ENCODE results near the gene TBC1D22A. TPM values are rescaled to one million over a fixed set of nuclear protein-coding genes. Genes with fewer than 3 reads are reported as not detected.

The TBC1D22A gene
- total and polyA plus RNA-seq, 2 donors (not counting 3 experiments of a cell fraction or from before 2014, with no cell fraction given): 26.1 to 32.4 TPM

DNA sequence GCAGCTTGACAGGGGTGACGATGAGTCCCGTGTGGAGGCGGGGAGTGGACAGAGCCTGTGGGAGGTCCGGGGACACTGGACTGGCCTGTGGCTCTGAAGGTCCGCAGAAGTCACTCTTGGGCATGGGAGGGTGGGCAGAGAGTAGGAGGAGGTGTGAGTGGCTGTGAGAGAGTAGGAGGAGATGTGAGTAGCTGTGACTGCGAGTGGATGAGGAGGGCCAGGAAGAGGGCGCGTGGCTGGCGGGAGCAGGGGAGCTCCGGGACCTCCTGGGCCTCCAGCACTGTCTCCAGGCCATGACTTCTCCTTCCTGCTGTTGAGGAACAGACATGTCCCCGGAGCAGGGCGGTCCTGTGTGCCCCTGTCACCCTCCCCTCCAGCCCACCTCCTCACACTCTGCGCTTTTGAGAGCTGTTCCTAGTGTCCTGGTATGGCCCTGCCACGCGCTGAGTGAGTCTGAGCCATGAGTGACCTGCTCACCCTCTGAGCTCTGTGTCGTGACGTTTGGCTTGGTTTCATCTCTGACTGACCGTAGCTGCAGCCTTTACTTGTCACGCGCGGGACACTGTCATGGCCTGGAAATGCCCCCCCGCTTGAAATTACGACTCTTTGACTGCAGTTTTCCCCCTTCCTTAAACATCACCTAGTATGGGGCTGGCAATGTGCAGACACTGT is 391.5 kb downstream of the TBC1D22A start:
- intact Hi-C loops (cut with micrococcal nuclease): no loop called here
- no TSS peak for BruUV-seq (replicated peaks)
- Histone ChIP-seq H3K79me2 (ENCODE audit: control insufficient read depth, insufficient read depth, low read length) (no peaks in the 10 kb centered on the region), H3K4me1 (ENCODE audit: control insufficient read depth, extremely low read depth, insufficient read depth, low read length) (peaks cover 6% of the 10 kb centered on the region), H3K9me1 (replicated peaks; ENCODE audit: control insufficient read depth, extremely low read depth, insufficient read depth, low read length) (no peaks in the 10 kb centered on the region), H3K9ac (replicated peaks; ENCODE audit: extremely low read depth, insufficient read depth, low read length) (no peak overlapping the region), H3K36me3 (ENCODE audit: control insufficient read depth in 2 of 2, extremely low read depth in 1 of 2, insufficient read depth in 2 of 2, low read length in 2 of 2) (no peaks in the 10 kb centered on the region), H2AFZ (ENCODE audit: low read depth, low read length) (no peak overlapping the region), H3K4me3 (replicated peaks in 1 of 3; ENCODE audit: insufficient read depth in 1 of 3, low read depth in 1 of 3, low read length in 3 of 3) (no peak overlapping the region), H4K20me1 (replicated peaks; ENCODE audit: control insufficient read depth, extremely low read depth, insufficient read depth, low read length) (no peaks in the 10 kb centered on the region), H3K27ac (ENCODE audit: insufficient read depth, low read depth, low read length) (no peak overlapping the region), H3K27me3 (ENCODE audit: control insufficient read depth in 2 of 2, insufficient read depth in 2 of 2, low read length in 2 of 2) (no peaks in the 10 kb centered on the region), H3K9me3 (replicated peaks; ENCODE audit: control insufficient read depth, insufficient read depth, low read length) (no peaks in the 10 kb centered on the region), H3K4me2 (ENCODE audit: insufficient read depth, low read length) (no peak overlapping the region)
- no peak for DNase-seq (ENCODE audit: low read depth, low spot score)
- dilution Hi-C loops (cut with MboI; ENCODE audit: extremely low pct_ligation_motif_present, low sequenced_read_pairs): no loop called here
- TF ChIP-seq MAX (IDR thresholded peaks at IDR 0.05; ENCODE audit: insufficient read depth, insufficient read length) (no peak), GATA2 (IDR thresholded peaks at IDR 0.05; ENCODE audit: insufficient read depth, insufficient read length, low read depth, low read length) (no peak), POLR2A (IDR thresholded peaks at IDR 0.05; ENCODE audit: low read depth, low read length) (no peak)
- no peak for FAIRE-seq
- CTCF ChIA-PET: no interaction called here
- POLR2A ChIA-PET: no interaction called here

- TF ChIP-seq POLR2A (IDR thresholded peaks at IDR 0.05; ENCODE audit: low read depth, low read length): no peak
- no peak for TF ChIP-seq JUN (IDR thresholded peaks at IDR 0.05; ENCODE audit: borderline replicate concordance, insufficient read depth, insufficient read length, low read depth)
- no peak for TF ChIP-seq GATA2 (IDR thresholded peaks at IDR 0.05; ENCODE audit: insufficient read depth, insufficient read length, low read depth, low read length)
- TF ChIP-seq, protein P1, sequence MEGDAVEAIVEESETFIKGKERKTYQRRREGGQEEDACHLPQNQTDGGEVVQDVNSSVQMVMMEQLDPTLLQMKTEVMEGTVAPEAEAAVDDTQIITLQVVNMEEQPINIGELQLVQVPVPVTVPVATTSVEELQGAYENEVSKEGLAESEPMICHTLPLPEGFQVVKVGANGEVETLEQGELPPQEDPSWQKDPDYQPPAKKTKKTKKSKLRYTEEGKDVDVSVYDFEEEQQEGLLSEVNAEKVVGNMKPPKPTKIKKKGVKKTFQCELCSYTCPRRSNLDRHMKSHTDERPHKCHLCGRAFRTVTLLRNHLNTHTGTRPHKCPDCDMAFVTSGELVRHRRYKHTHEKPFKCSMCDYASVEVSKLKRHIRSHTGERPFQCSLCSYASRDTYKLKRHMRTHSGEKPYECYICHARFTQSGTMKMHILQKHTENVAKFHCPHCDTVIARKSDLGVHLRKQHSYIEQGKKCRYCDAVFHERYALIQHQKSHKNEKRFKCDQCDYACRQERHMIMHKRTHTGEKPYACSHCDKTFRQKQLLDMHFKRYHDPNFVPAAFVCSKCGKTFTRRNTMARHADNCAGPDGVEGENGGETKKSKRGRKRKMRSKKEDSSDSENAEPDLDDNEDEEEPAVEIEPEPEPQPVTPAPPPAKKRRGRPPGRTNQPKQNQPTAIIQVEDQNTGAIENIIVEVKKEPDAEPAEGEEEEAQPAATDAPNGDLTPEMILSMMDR (IDR thresholded peaks at IDR 0.05; ENCODE audit: extremely low read depth in 1 of 2, insufficient read depth in 1 of 2, low read depth in 1 of 2, low read length in 2 of 2): no peak
- TF ChIP-seq EZH2 (IDR thresholded peaks at IDR 0.05; ENCODE audit: borderline replicate concordance, low read depth, low read length, severe bottlenecking): no peak
- no peak for TF ChIP-seq POLR2AphosphoS5 (IDR thresholded peaks at IDR 0.05; ENCODE audit: insufficient read depth, low read depth, low read length)
- TF ChIP-seq MYC (IDR thresholded peaks at IDR 0.05; ENCODE audit: low read depth, low read length): no peak
- TF ChIP-seq MAX (IDR thresholded peaks at IDR 0.05; ENCODE audit: insufficient read depth, insufficient read length): no peak
- TF ChIP-seq FOS (IDR thresholded peaks at IDR 0.05; ENCODE audit: borderline replicate concordance, insufficient read depth, low read length): no peak
- no peak overlapping the region for H3K9ac ChIP-seq (replicated peaks; ENCODE audit: extremely low read depth, insufficient read depth, low read length)
- FAIRE-seq (no peak), DNase-seq (ENCODE audit: low read depth, low spot score) (no peak)
- no peaks in the 10 kb centered on the region for H3K27me3 ChIP-seq (ENCODE audit: control insufficient read depth in 2 of 2, insufficient read depth in 2 of 2, low read length in 2 of 2)
- H4K20me1 ChIP-seq (replicated peaks; ENCODE audit: control insufficient read depth, extremely low read depth, insufficient read depth, low read length): no peaks in the 10 kb centered on the region
- H3K4me2 ChIP-seq (ENCODE audit: insufficient read depth, low read length): no peak overlapping the region
- no peaks in the 10 kb centered on the region for H3K9me1 ChIP-seq (replicated peaks; ENCODE audit: control insufficient read depth, extremely low read depth, insufficient read depth, low read length)
- no peaks in the 10 kb centered on the region for H3K36me3 ChIP-seq (ENCODE audit: control insufficient read depth in 2 of 2, extremely low read depth in 1 of 2, insufficient read depth in 2 of 2, low read length in 2 of 2)
- H3K4me3 ChIP-seq (replicated peaks in 1 of 3; ENCODE audit: insufficient read depth in 1 of 3, low read depth in 1 of 3, low read length in 3 of 3): no peak overlapping the region
- CTCF ChIA-PET: no interaction called here
- peaks cover 6% of the 10 kb centered on the region for H3K4me1 ChIP-seq (ENCODE audit: control insufficient read depth, extremely low read depth, insufficient read depth, low read length)
- no peaks in the 10 kb centered on the region for H3K9me3 ChIP-seq (replicated peaks; ENCODE audit: control insufficient read depth, insufficient read depth, low read length)
- intact Hi-C loops (cut with micrococcal nuclease) (no loop called here), dilution Hi-C loops (cut with MboI; ENCODE audit: extremely low pct_ligation_motif_present, low sequenced_read_pairs) (no loop called here)
- no peak overlapping the region for H3K27ac ChIP-seq (ENCODE audit: insufficient read depth, low read depth, low read length)
- no peaks in the 10 kb centered on the region for H3K79me2 ChIP-seq (ENCODE audit: control insufficient read depth, insufficient read depth, low read length)
- no peak overlapping the region for H2AFZ ChIP-seq (ENCODE audit: low read depth, low read length)
- BruUV-seq (replicated peaks): no TSS peak
- POLR2A ChIA-PET: no interaction called here
These were observed 392.2 kb downstream of the TBC1D22A start for GRCh38 chr22:47154621-47155081.
